ENCODE data around the gene ZNF638. TPM values are rescaled to one million over a fixed set of nuclear protein-coding genes. Genes with fewer than 3 reads are reported as not detected.
A peak's percentile ranks its signal among the peaks of the same experiment; 100 is the strongest.

The ZNF638 gene
- total RNA-seq, 8 experiments from 2014 or later, result 110 to 227 (median 183) TPM

GRCh38 chr2:71340176-71340575 is 8.6 kb downstream of the ZNF638 start:
- H3K4me3 ChIP-seq, result no peak overlapping the region
- H3K27ac ChIP-seq, result no peak overlapping the region
- ATAC-seq (replicated peaks in 6 of 8), result no peak
- in situ Hi-C loops (cut with MboI; ENCODE audit: low pct_unique_long_range_greater_than_20kb in 2 of 9, low sequenced_read_pairs in 9 of 9, unreplicated experiment in 9 of 9), result no loop called here
- H3K4me1 ChIP-seq (replicated peaks in 1 of 2), result peaks cover 0 to 18% of the 10 kb centered on the region in 2 donors
- 15 to 88% (median 62%) methylated on average over 2 to 3 of the region's 3 CpGs for WGBS, 10 experiments

GRCh38 chr2:71341645-71342044 is 10.1 kb downstream of the ZNF638 start:
- no peak for ATAC-seq (replicated peaks in 6 of 8)
- Histone ChIP-seq H3K27ac (no peak overlapping the region), H3K4me3 (no peak overlapping the region), H3K4me1 (replicated peaks in 1 of 2) (peaks cover 0 to 15% of the 10 kb centered on the region in 2 donors)
- 72 to 97% (median 86%) methylated on average over 2 to 4 of the region's 4 CpGs for WGBS, 10 experiments
- in situ Hi-C loops (cut with MboI; ENCODE audit: low pct_unique_long_range_greater_than_20kb in 2 of 9, low sequenced_read_pairs in 9 of 9, unreplicated experiment in 9 of 9), result no loop called here

GRCh38 chr2:71346065-71346464 is 14.5 kb downstream of the ZNF638 start:
- peaks cover 0 to 8% of the 10 kb centered on the region in 2 donors for H3K4me1 ChIP-seq (replicated peaks in 1 of 2)
- H3K27ac ChIP-seq, result no peak overlapping the region
- WGBS, 10 experiments, result 86 to 100% (median 98%) methylated on average over 1 to 2 of the region's 2 CpGs; no CpG with 5 or more reads in 2 of the 10 experiments
- in situ Hi-C loops (cut with MboI; ENCODE audit: low pct_unique_long_range_greater_than_20kb in 2 of 9, low sequenced_read_pairs in 9 of 9, unreplicated experiment in 9 of 9), result no loop called here
- no peak for ATAC-seq (replicated peaks in 6 of 8)
- no peak overlapping the region for H3K4me3 ChIP-seq

GRCh38 chr2:71347517-71347916 is 15.9 kb downstream of the ZNF638 start:
- ATAC-seq (replicated peaks in 6 of 8), result peak in 1 of 8 experiments; percentile 22
- in situ Hi-C loops (cut with MboI; ENCODE audit: low pct_unique_long_range_greater_than_20kb in 2 of 9, low sequenced_read_pairs in 9 of 9, unreplicated experiment in 9 of 9), result no loop called here
- Histone ChIP-seq H3K4me1 (replicated peaks in 1 of 2) (peaks cover 0 to 8% of the 10 kb centered on the region in 2 donors), H3K4me3 (no peak overlapping the region), H3K27ac (no peak overlapping the region)

GRCh38 chr2:71348302-71348701 is 16.7 kb downstream of the ZNF638 start:
- H3K27ac ChIP-seq, result no peak overlapping the region
- 80 to 97% (median 94%) methylated on average over 1 to 3 of the region's 3 CpGs for WGBS, 10 experiments
- H3K4me3 ChIP-seq, result no peak overlapping the region
- peaks cover 0 to 8% of the 10 kb centered on the region in 2 donors for H3K4me1 ChIP-seq (replicated peaks in 1 of 2)
- in situ Hi-C loops (cut with MboI; ENCODE audit: low pct_unique_long_range_greater_than_20kb in 2 of 9, low sequenced_read_pairs in 9 of 9, unreplicated experiment in 9 of 9), result no loop called here
- no peak for ATAC-seq (replicated peaks in 6 of 8)

- 14 to 95% (median 79%) methylated on average over 1 to 2 of the region's 2 CpGs; no CpG with 5 or more reads in 4 of the 10 experiments for WGBS, 10 experiments
- H3K4me1 ChIP-seq (replicated peaks in 1 of 2), result peaks cover 0 to 8% of the 10 kb centered on the region in 2 donors
- no peak overlapping the region for H3K27ac ChIP-seq
- no peak overlapping the region for H3K4me3 ChIP-seq
- in situ Hi-C loops (cut with MboI; ENCODE audit: low pct_unique_long_range_greater_than_20kb in 2 of 9, low sequenced_read_pairs in 9 of 9, unreplicated experiment in 9 of 9), result no loop called here
- no peak for ATAC-seq (replicated peaks in 6 of 8)
Measured at GRCh38 chr2:71353248-71353647, 21.7 kb downstream of the ZNF638 start.

- 52 to 100% (median 98%) methylated on average over 1 to 6 of the region's 6 CpGs; no CpG with 5 or more reads in 2 of the 10 experiments for WGBS, 10 experiments
- H3K27ac ChIP-seq, result no peak overlapping the region
- ATAC-seq (replicated peaks in 6 of 8), result peak in 1 of 8 experiments; percentile 38
- in situ Hi-C loops (cut with MboI; ENCODE audit: low pct_unique_long_range_greater_than_20kb in 2 of 9, low sequenced_read_pairs in 9 of 9, unreplicated experiment in 9 of 9), result no loop called here
- no peaks in the 10 kb centered on the region for H3K4me1 ChIP-seq (replicated peaks in 1 of 2)
- H3K4me3 ChIP-seq, result no peak overlapping the region
Measured at GRCh38 chr2:71358931-71359671, 27.5 kb downstream of the ZNF638 start.

GRCh38 chr2:71360434-71360975 is 28.9 kb downstream of the ZNF638 start:
- H3K4me3 ChIP-seq, result no peak overlapping the region
- no peak for ATAC-seq (replicated peaks in 6 of 8)
- 83 to 100% (median 99%) methylated on average over 1 to 3 of the region's 3 CpGs for WGBS, 10 experiments
- H3K4me1 ChIP-seq (replicated peaks in 1 of 2), result no peaks in the 10 kb centered on the region
- in situ Hi-C loops (cut with MboI; ENCODE audit: low pct_unique_long_range_greater_than_20kb in 2 of 9, low sequenced_read_pairs in 9 of 9, unreplicated experiment in 9 of 9), result no loop called here
- H3K27ac ChIP-seq, result no peak overlapping the region

- WGBS, 10 experiments, result 60 to 100% (median 88%) methylated on average over 2 to 3 of the region's 3 CpGs; no CpG with 5 or more reads in 1 of the 10 experiments
- H3K4me1 ChIP-seq (replicated peaks in 1 of 2), result no peaks in the 10 kb centered on the region
- no peak overlapping the region for H3K27ac ChIP-seq
- H3K4me3 ChIP-seq, result no peak overlapping the region
- in situ Hi-C loops (cut with MboI; ENCODE audit: low pct_unique_long_range_greater_than_20kb in 2 of 9, low sequenced_read_pairs in 9 of 9, unreplicated experiment in 9 of 9), result no loop called here
- peak in 1 of 8 experiments; percentile 47 for ATAC-seq (replicated peaks in 6 of 8)
Measured at GRCh38 chr2:71361631-71362030, 30.0 kb downstream of the ZNF638 start.

- in situ Hi-C loops (cut with MboI; ENCODE audit: low pct_unique_long_range_greater_than_20kb in 2 of 9, low sequenced_read_pairs in 9 of 9, unreplicated experiment in 9 of 9), result no loop called here
- Histone ChIP-seq H3K4me1 (replicated peaks in 1 of 2) (no peaks in the 10 kb centered on the region), H3K27ac (no peak overlapping the region), H3K4me3 (no peak overlapping the region)
- 50 to 100% (median 95%) methylated on average over 2 of the region's 2 CpGs; no CpG with 5 or more reads in 1 of the 10 experiments for WGBS, 10 experiments
- ATAC-seq (replicated peaks in 6 of 8), result no peak
Measured at GRCh38 chr2:71362447-71362846, 30.9 kb downstream of the ZNF638 start.

- no peak for ATAC-seq (replicated peaks in 6 of 8)
- WGBS, 10 experiments, result 80 to 100% (median 100%) methylated on average over 1 to 2 of the region's 2 CpGs; no CpG with 5 or more reads in 3 of the 10 experiments
- no peak overlapping the region for H3K27ac ChIP-seq
- H3K4me3 ChIP-seq, result no peak overlapping the region
- H3K4me1 ChIP-seq (replicated peaks in 1 of 2), result no peaks in the 10 kb centered on the region
- in situ Hi-C loops (cut with MboI; ENCODE audit: low pct_unique_long_range_greater_than_20kb in 2 of 9, low sequenced_read_pairs in 9 of 9, unreplicated experiment in 9 of 9), result no loop called here
Measured at GRCh38 chr2:71370015-71370414, 38.4 kb downstream of the ZNF638 start.

GRCh38 chr2:71372042-71372441 is 40.5 kb downstream of the ZNF638 start:
- H3K4me3 ChIP-seq, result no peak overlapping the region
- ATAC-seq (replicated peaks in 6 of 8), result peak in 2 of 8 experiments; percentile 31 to 94
- WGBS, 10 experiments, result 86 to 100% (median 100%) methylated on average over 1 of the region's 1 CpG; no CpG with 5 or more reads in 6 of the 10 experiments
- no peaks in the 10 kb centered on the region for H3K4me1 ChIP-seq (replicated peaks in 1 of 2)
- no peak overlapping the region for H3K27ac ChIP-seq
- in situ Hi-C loops (cut with MboI; ENCODE audit: low pct_unique_long_range_greater_than_20kb in 2 of 9, low sequenced_read_pairs in 9 of 9, unreplicated experiment in 9 of 9), result no loop called here

GRCh38 chr2:71379086-71379485 is 47.5 kb downstream of the ZNF638 start:
- Histone ChIP-seq H3K4me1 (replicated peaks in 1 of 2) (no peaks in the 10 kb centered on the region), H3K27ac (no peak overlapping the region), H3K4me3 (no peak overlapping the region)
- ATAC-seq (replicated peaks in 6 of 8), result peak in 7 of 8 experiments; percentile 45 to 90 (median 85)
- WGBS, 10 experiments, result 55 to 100% (median 79%) methylated on average over 1 to 4 of the region's 4 CpGs; no CpG with 5 or more reads in 1 of the 10 experiments
- in situ Hi-C loops (cut with MboI; ENCODE audit: low pct_unique_long_range_greater_than_20kb in 2 of 9, low sequenced_read_pairs in 9 of 9, unreplicated experiment in 9 of 9), result no loop called here
